ENCODE results near the gene SCARB2.

The SCARB2 gene

GRCh38 chr4:76213415-76214176 lies at the start of gene SCARB2:
TSS of gene SCARB2 (minus strand) at chr4:76213824. CDS start at chr4:76213543, 281 bp downstream.
- H3K27ac ChIP-seq: peak within 1 kb of the TSS; percentile 92
- TF ChIP-seq CTCF (conservative IDR thresholded peaks at IDR 0.05; ENCODE audit: low read depth): no peak
- CTCF ChIA-PET: interaction anchor here (0.5 to 0.7 kb wide), 2 partner anchors 94 to 977 kb away, joined by 3 read pairs; no protein-coding TSS in a partner anchor
- POLR2A ChIA-PET (ENCODE audit: low non-redundant PET): no interaction called here
- DNase-seq (ENCODE audit: low spot score): peak; percentile 84

- H3K27ac ChIP-seq: no peak overlapping the region
- TF ChIP-seq CTCF (conservative IDR thresholded peaks at IDR 0.05; ENCODE audit: low read depth): no peak
- no peak for DNase-seq (ENCODE audit: low spot score)
- CTCF ChIA-PET: interaction anchor here (1.3 kb wide), 1 partner anchor 9 kb away, joined by 6 read pairs; the partner anchor contains the start of gene FAM47E
- POLR2A ChIA-PET (ENCODE audit: low non-redundant PET): no interaction called here
Measured at GRCh38 chr4:76260571-76260970, 46.9 kb upstream of the SCARB2 start.

- no peak overlapping the region for H3K27ac ChIP-seq
- no peak for TF ChIP-seq CTCF (conservative IDR thresholded peaks at IDR 0.05; ENCODE audit: low read depth)
- CTCF ChIA-PET: no interaction called here
- no peak for DNase-seq (ENCODE audit: low spot score)
- POLR2A ChIA-PET (ENCODE audit: low non-redundant PET): no interaction called here
Measured at GRCh38 chr4:76257824-76258223, 44.2 kb upstream of the SCARB2 start.

GRCh38 chr4:76256968-76257367 lies 43.3 kb upstream of the SCARB2 start:
- TF ChIP-seq CTCF (conservative IDR thresholded peaks at IDR 0.05; ENCODE audit: low read depth): no peak
- CTCF ChIA-PET: no interaction called here
- DNase-seq (ENCODE audit: low spot score): no peak
- H3K27ac ChIP-seq: no peak overlapping the region
- POLR2A ChIA-PET (ENCODE audit: low non-redundant PET): no interaction called here

- no peak for TF ChIP-seq CTCF (conservative IDR thresholded peaks at IDR 0.05; ENCODE audit: low read depth)
- no peak overlapping the region for H3K27ac ChIP-seq
- ChIA-PET CTCF (interaction anchor here (0.7 to 2.1 kb wide), 2 partner anchors 76 to 868 kb away, joined by 3 to 5 read pairs; no protein-coding TSS in a partner anchor), POLR2A (ENCODE audit: low non-redundant PET) (no interaction called here)
- DNase-seq (ENCODE audit: low spot score): no peak
Measured at GRCh38 chr4:76256032-76256431, 42.4 kb upstream of the SCARB2 start.

- CTCF ChIA-PET: interaction anchor here (0.6 kb wide), 1 partner anchor 15 kb away, joined by 3 read pairs; no protein-coding TSS in a partner anchor
- TF ChIP-seq CTCF (conservative IDR thresholded peaks at IDR 0.05; ENCODE audit: low read depth): no peak
- H3K27ac ChIP-seq: no peak overlapping the region
- DNase-seq (ENCODE audit: low spot score): no peak
- POLR2A ChIA-PET (ENCODE audit: low non-redundant PET): no interaction called here
Measured at GRCh38 chr4:76253511-76253910, 39.9 kb upstream of the SCARB2 start.
